CD4-positive, alpha-beta T cell (primary cell): Measurements from ENCODE around the gene FBXO24. TPM values are rescaled to one million over a fixed set of nuclear protein-coding genes. Genes with fewer than 3 reads are reported as not detected.
A peak's percentile ranks its signal among the peaks of the same experiment; 100 is the strongest.

Experiments used
- ATAC-seq: fragments of 200-7000 bp; cut with Tn5 transposase; one replicate; pipeline ENCODE4 v1.10.0; 2022; ENCODE audit warnings: mild to moderate bottlenecking; ENCODE audit not compliant: poor library complexity
- CTCF ChIA-PET: fragments of 350-600 bp; sonication (Branson Sonifier 250); formaldehyde crosslinking; loops from one replicate; lab custom pipeline; 2021; ENCODE audit warnings: antibody characterized with exemption, inconsistent platforms; lab: Charles Lee
- POLR2A ChIA-PET: fragments of 350-600 bp; sonication (Branson Sonifier 250); formaldehyde crosslinking; loops from one replicate; lab custom pipeline; 2021; ENCODE audit warnings: antibody characterized with exemption, inconsistent platforms; lab: Charles Lee
- DNase-seq, 14 experiments: peaks; one replicate each; pipeline ENCODE4 v3.0.0-alpha.2; 2013 to 2020; ENCODE audit warnings: mixed read lengths in 2 of 14
- H3K27ac ChIP-seq, 2 donors: one replicate each; pipeline versions ENCODE4 v1.5.1 to v1.7.0; 2013; ENCODE audit warnings: low read length in 2 of 2, low read depth in 1 of 2, mild to moderate bottlenecking in 1 of 2
- H3K27me3 ChIP-seq, 2 experiments: 1 replicate in 1 of 2; 2 replicates in 1 of 2; pipeline versions ENCODE4 v1.6.1 to v1.7.0; 2013; ENCODE audit warnings: low read length in 2 of 2, control low read depth in 1 of 2, mild to moderate bottlenecking in 1 of 2, moderate library complexity in 1 of 2; ENCODE audit not compliant: insufficient read depth in 2 of 2, control insufficient read depth in 1 of 2
- H3K36me3 ChIP-seq: one replicate; pipeline ENCODE4 v1.6.1; 2013; ENCODE audit warnings: low read length, control low read depth; ENCODE audit not compliant: insufficient read depth
- H3K4me1 ChIP-seq: one replicate; pipeline ENCODE4 v1.6.1; 2013; ENCODE audit warnings: low read length, control low read depth; ENCODE audit not compliant: insufficient read depth
- H3K4me3 ChIP-seq: one replicate; pipeline ENCODE4 v1.5.1; 2013; ENCODE audit warnings: mild to moderate bottlenecking, low read length, moderate library complexity
- H3K9me3 ChIP-seq, 2 experiments: 1 replicate in 1 of 2; 2 replicates in 1 of 2; pipeline versions ENCODE4 v1.6.1 to v1.7.0; 2013; ENCODE audit warnings: low read length in 2 of 2, mild to moderate bottlenecking in 2 of 2, control low read depth in 1 of 2, moderate library complexity in 1 of 2; ENCODE audit not compliant: control insufficient read depth in 1 of 2, insufficient read depth in 1 of 2
- H3K27ac Mint-ChIP-seq: one replicate; pipeline ENCODE4 v1.8.0; 2020; ENCODE audit warnings: mixed read lengths
- H3K27me3 Mint-ChIP-seq: one replicate; pipeline ENCODE4 v1.8.0; 2021; ENCODE audit warnings: mixed read lengths
- H3K36me3 Mint-ChIP-seq: one replicate; pipeline ENCODE4 v1.8.0; 2021; ENCODE audit warnings: low read depth, mixed read lengths
- H3K4me1 Mint-ChIP-seq: one replicate; pipeline ENCODE4 v1.8.0; 2021; ENCODE audit warnings: low read depth, mixed read lengths
- H3K4me3 Mint-ChIP-seq: one replicate; pipeline ENCODE4 v1.8.0; 2020; ENCODE audit warnings: mild to moderate bottlenecking, mixed read lengths
- H3K9me3 Mint-ChIP-seq: one replicate; pipeline ENCODE4 v1.8.0; 2020; ENCODE audit warnings: mixed read lengths
- CTCF ChIP-seq: fragments of 200-600 bp; IDR thresholded peaks from one replicate; pipeline ENCODE4 v1.8.0; 2022; ENCODE audit warnings: antibody characterized with exemption, mild to moderate bottlenecking
- intact Hi-C, 2 experiments: fragments of 100-400 bp; cut with DNase I in 1 of 2; cut with micrococcal nuclease in 1 of 2; formaldehyde crosslinking; loops; one replicate each; pipeline versions ENCODE4 v1.15.1 to v1.9.0; 2023 to 2025; cut with DNase I, micrococcal nuclease
- total RNA-seq, 174 experiments: library from RNA in 2 of 174; stranded (reverse) in 2 of 174; gene quantifications; one replicate each; pipeline ENCODE4 v1.2.3 and lab custom pipeline; 2021 to 2026

FBXO24 gene
- total RNA-seq, 2 experiments from 2014 or later: 0.66 to 0.78 TPM

GRCh38 chr7:100626055-100626454, 39.9 kb downstream of the FBXO24 start:
- TF ChIP-seq CTCF: no peak
- H3K9me3 ChIP-seq: no peaks in the 10 kb centered on the region
- Mint-ChIP-seq H3K4me3 (peak overlapping the region; percentile 78), H3K36me3 (peaks cover 5% of the 10 kb centered on the region), H3K27me3 (no peaks in the 10 kb centered on the region), H3K27ac (peak overlapping the region; percentile 62), H3K4me1 (peaks cover 26% of the 10 kb centered on the region), H3K9me3 (no peaks in the 10 kb centered on the region)
- H3K27me3 ChIP-seq: no peaks in the 10 kb centered on the region
- CTCF ChIA-PET: interaction anchor here (1.5 to 3.0 kb wide), 3 partner anchors 13 to 79 kb away, joined by 5 to 8 read pairs (median 8); partner anchors contain the start of genes MOSPD3 and POP7
- no peak for ATAC-seq
- H3K4me1 ChIP-seq: peaks cover 36% of the 10 kb centered on the region
- peak overlapping the region; percentile 49 for H3K4me3 ChIP-seq
- no peak for DNase-seq
- POLR2A ChIA-PET: interaction anchor here (0.9 to 3.5 kb wide), 14 partner anchors 13 to 249 kb away, joined by 3 to 40 read pairs (median 4); partner anchors contain the start of genes AGFG2, FBXO24, GNB2 and LRCH4
- intact Hi-C loops: loop anchor here (2.0 to 5.0 kb wide), 4 partner anchors 13 to 67 kb away; partner anchors contain the start of genes GNB2 (in 2 of the 2) and MOSPD3 (in 2 of the 2)
- no peak overlapping the region for H3K27ac ChIP-seq
- H3K36me3 ChIP-seq: no peaks in the 10 kb centered on the region

- H3K27me3 ChIP-seq: no peaks in the 10 kb centered on the region
- no peaks in the 10 kb centered on the region for H3K36me3 ChIP-seq
- DNase-seq (peak; percentile 84 to 96 (median 89)), ATAC-seq (peak; percentile 98)
- ChIA-PET POLR2A (interaction anchor here (0.7 to 3.5 kb wide), 15 partner anchors 14 to 248 kb away, joined by 3 to 40 read pairs (median 4); partner anchors contain the start of genes AGFG2, FBXO24, GNB2 and LRCH4), CTCF (interaction anchor here (1.5 to 3.0 kb wide), 3 partner anchors 14 to 78 kb away, joined by 5 to 8 read pairs (median 8); partner anchors contain the start of genes MOSPD3 and POP7)
- no peaks in the 10 kb centered on the region for H3K9me3 ChIP-seq
- peaks cover 2% of the 10 kb centered on the region for H3K36me3 Mint-ChIP-seq
- H3K4me1 Mint-ChIP-seq: peaks cover 26% of the 10 kb centered on the region
- no peaks in the 10 kb centered on the region for H3K27me3 Mint-ChIP-seq
- H3K4me3 Mint-ChIP-seq: peak overlapping the region; percentile 78
- H3K9me3 Mint-ChIP-seq: no peaks in the 10 kb centered on the region
- peak overlapping the region; percentile 62 to 73 for H3K27ac ChIP-seq
- no peak for TF ChIP-seq CTCF
- intact Hi-C loops: loop anchor here (2.0 to 5.0 kb wide), 4 partner anchors 14 to 66 kb away; partner anchors contain the start of genes GNB2 (in 2 of the 2) and MOSPD3 (in 2 of the 2)
- H3K4me3 ChIP-seq: peak overlapping the region; percentile 52
- H3K27ac Mint-ChIP-seq: peak overlapping the region; percentile 62
- peaks cover 36% of the 10 kb centered on the region for H3K4me1 ChIP-seq
Observed at GRCh38 chr7:100626530-100627237, 40.6 kb downstream of the FBXO24 start.

- no peak overlapping the region for H3K4me3 Mint-ChIP-seq
- Histone ChIP-seq H3K4me3 (peak overlapping the region; percentile 52), H3K27ac (peak overlapping the region; percentile 62 to 73), H3K36me3 (no peaks in the 10 kb centered on the region), H3K27me3 (no peaks in the 10 kb centered on the region), H3K4me1 (peaks cover 36% of the 10 kb centered on the region), H3K9me3 (no peaks in the 10 kb centered on the region)
- H3K9me3 Mint-ChIP-seq: no peaks in the 10 kb centered on the region
- ChIA-PET CTCF (interaction anchor here (1.5 to 3.0 kb wide), 3 partner anchors 14 to 78 kb away, joined by 5 to 8 read pairs (median 8); partner anchors contain the start of genes MOSPD3 and POP7), POLR2A (interaction anchor here (0.7 to 3.5 kb wide), 13 partner anchors 15 to 248 kb away, joined by 3 to 40 read pairs (median 5); partner anchors contain the start of genes AGFG2, FBXO24, GNB2 and LRCH4)
- no peaks in the 10 kb centered on the region for H3K36me3 Mint-ChIP-seq
- DNase-seq: no peak
- intact Hi-C loops: loop anchor here (2.0 to 5.0 kb wide), 4 partner anchors 14 to 66 kb away; partner anchors contain the start of genes GNB2 (in 2 of the 2) and MOSPD3 (in 2 of the 2)
- no peak for TF ChIP-seq CTCF
- H3K27ac Mint-ChIP-seq: peak overlapping the region; percentile 62
- H3K4me1 Mint-ChIP-seq: peaks cover 26% of the 10 kb centered on the region
- ATAC-seq: no peak
- no peaks in the 10 kb centered on the region for H3K27me3 Mint-ChIP-seq
Observed at GRCh38 chr7:100627238-100627549, 41.1 kb downstream of the FBXO24 start.
